Upper lobe of left lung (tissue), 4 donors: Measurements from ENCODE around the gene RAB11A.

Source experiments
- CTCF ChIP-seq, 6 experiments: fragments of 450-650 bp in 4 of 6; fragments of 200-600 bp in 2 of 6; sonication (generic) in 2 of 6; IDR thresholded peaks; one replicate each; pipeline ENCODE4 v1.5.1; 2016 to 2019; ENCODE audit warnings: antibody characterized with exemption in 6 of 6
- POLR2AphosphoS5 ChIP-seq, 2 donors: sonication (generic); formaldehyde crosslinking; IDR thresholded peaks; one replicate each; pipeline ENCODE4 v1.5.1; 2017; ENCODE audit warnings: antibody characterized with exemption in 2 of 2

- TF ChIP-seq CTCF (IDR thresholded peaks at IDR 0.05) (no peak), POLR2AphosphoS5 (IDR thresholded peaks at IDR 0.05) (no peak)
Observed at GRCh38 chr15:65909831-65910230, 40.5 kb downstream of the RAB11A start.
